Neural cell (in vitro differentiated cells): ENCODE measurements around the gene ITGB7. TPM values are rescaled to one million over a fixed set of nuclear protein-coding genes. Genes with fewer than 3 reads are reported as not detected.

Experiments used
- H2AFZ ChIP-seq: fragments of 200-600, 300-800 bp; sonication (generic), shearing (Covaris generic); 2 replicates; pipeline ENCODE4 v1.6.0; 2014; ENCODE audit warnings: low read depth, mild to moderate bottlenecking, antibody characterized with exemption, low read length, moderate library complexity
- H3F3A ChIP-seq: fragments of 200-600 bp; shearing (Covaris generic); 2 replicates; pipeline ENCODE4 v1.6.1; 2016; ENCODE audit warnings: mild to moderate bottlenecking, moderate library complexity, mixed read lengths, antibody characterized with exemption, low read length; ENCODE audit not compliant: insufficient read depth, poor library complexity, severe bottlenecking
- H3K27ac ChIP-seq: fragments of 200-600, 300-800 bp; sonication (generic), shearing (Covaris generic); 2 replicates; pipeline ENCODE4 v1.5.1; 2014; ENCODE audit warnings: mild to moderate bottlenecking, low read length, moderate library complexity
- H3K27me3 ChIP-seq: fragments of 300-800, 200-600 bp; sonication (generic), shearing (Covaris generic); 2 replicates; pipeline ENCODE4 v1.6.0; 2014; ENCODE audit warnings: mild to moderate bottlenecking, low read depth, low read length, moderate library complexity; ENCODE audit not compliant: insufficient read depth
- H3K36me3 ChIP-seq: fragments of 300-800, 200-600 bp; sonication (generic), shearing (Covaris generic); 2 replicates; pipeline ENCODE4 v1.5.1; 2014; ENCODE audit warnings: mild to moderate bottlenecking, antibody characterized with exemption, low read length, moderate library complexity; ENCODE audit not compliant: insufficient read depth
- H3K4me2 ChIP-seq: fragments of 300-800, 200-600 bp; sonication (generic), shearing (Covaris generic); 2 replicates; pipeline ENCODE4 v1.6.0; 2014; ENCODE audit warnings: mild to moderate bottlenecking, low read length
- H3K4me3 ChIP-seq: fragments of 300-800, 200-600 bp; sonication (generic), shearing (Covaris generic); 2 replicates; pipeline ENCODE4 v1.5.1; 2014; ENCODE audit warnings: mild to moderate bottlenecking, low read length, moderate library complexity
- H3K79me2 ChIP-seq: fragments of 200-600 bp; shearing (Covaris generic); replicated peaks from 2 replicates; pipeline ENCODE4 v1.6.0; 2014; ENCODE audit warnings: mild to moderate bottlenecking, low read length, moderate library complexity; ENCODE audit not compliant: insufficient read depth
- H3K9ac ChIP-seq: fragments of 300-800, 200-600 bp; sonication (generic), shearing (Covaris generic); 2 replicates; pipeline ENCODE4 v1.6.1; 2016; ENCODE audit warnings: mild to moderate bottlenecking, low read length, mixed read lengths
- H3K9me2 ChIP-seq: fragments of 200-600 bp; shearing (Covaris generic); 2 replicates; pipeline ENCODE4 v1.6.1; 2016; ENCODE audit warnings: mild to moderate bottlenecking, low read length, mixed read lengths; ENCODE audit not compliant: insufficient read depth
- H3K9me3 ChIP-seq: fragments of 200-600, 300-800 bp; sonication (generic), shearing (Covaris generic); 2 replicates; pipeline ENCODE4 v1.6.1; 2016; ENCODE audit warnings: mild to moderate bottlenecking, mixed run types, low read length, moderate library complexity, mixed read lengths
- H4K20me1 ChIP-seq: fragments of 200-600 bp; shearing (Covaris generic); 2 replicates; pipeline ENCODE4 v1.6.1; 2016; ENCODE audit warnings: mild to moderate bottlenecking, mixed run types; ENCODE audit not compliant: insufficient read depth
- CTCF ChIP-seq: fragments of 450-650 bp; IDR thresholded peaks from 2 replicates; pipeline ENCODE4 v1.5.1; 2014; ENCODE audit warnings: antibody characterized with exemption, mild to moderate bottlenecking, moderate library complexity; ENCODE audit not compliant: poor library complexity, severe bottlenecking
- EP300 ChIP-seq: fragments of 450-650 bp; conservative IDR thresholded peaks from 2 replicates; pipeline ENCODE4 v1.6.1; 2014; ENCODE audit warnings: antibody characterized with exemption, mild to moderate bottlenecking, moderate library complexity; ENCODE audit not compliant: poor library complexity, severe bottlenecking
- EZH2 ChIP-seq: fragments of 200-600, 300-800 bp; shearing (Covaris generic), sonication (generic); IDR thresholded peaks from 2 replicates; pipeline ENCODE4 v1.6.1; 2014; ENCODE audit warnings: antibody characterized with exemption, low read length, borderline replicate concordance, mild to moderate bottlenecking; ENCODE audit not compliant: insufficient read depth, poor library complexity, severe bottlenecking
- MXI1 ChIP-seq: fragments of 450-650 bp; conservative IDR thresholded peaks from 2 replicates; pipeline ENCODE4 v1.6.1; 2014; ENCODE audit warnings: antibody characterized with exemption, mild to moderate bottlenecking; ENCODE audit not compliant: poor library complexity, severe bottlenecking
- POLR2AphosphoS5 ChIP-seq: IDR thresholded peaks from 2 replicates; pipeline ENCODE4 v1.6.1; 2012
- RAD21 ChIP-seq: fragments of 450-650 bp; conservative IDR thresholded peaks from 2 replicates; pipeline ENCODE4 v1.6.1; 2014; ENCODE audit warnings: antibody characterized with exemption, mild to moderate bottlenecking, moderate library complexity
- REST ChIP-seq: IDR thresholded peaks from 2 replicates; pipeline ENCODE4 v1.6.1; 2012; ENCODE audit warnings: borderline replicate concordance
- SMC3 ChIP-seq: fragments of 450-650 bp; conservative IDR thresholded peaks from 2 replicates; pipeline ENCODE4 v1.6.1; 2014; ENCODE audit warnings: antibody characterized with exemption, mild to moderate bottlenecking, moderate library complexity; ENCODE audit not compliant: poor library complexity
- TAF1 ChIP-seq: IDR thresholded peaks from 2 replicates; pipeline ENCODE4 v1.6.1; 2012; ENCODE audit warnings: low read depth
- polyA plus RNA-seq: library from polyadenylated mRNA; depleted of rRNA; stranded (reverse); fragments of >200 nt; gene quantifications from 2 replicates; pipeline ENCODE4 v1.2.3, GENCODE V29; 2014

ITGB7 gene
- polyA plus RNA-seq, 1 donor from 2014 or later, result not detected

- Histone ChIP-seq H3K27me3 (no peaks in the 10 kb centered on the region), H3K9ac (peak overlapping the region; percentile 84), H2AFZ (peak overlapping the region; percentile 87), H3K4me3 (peak overlapping the region; percentile 93), H3K4me2 (peak overlapping the region; percentile 87), H3K79me2 (peaks cover 8% of the 10 kb centered on the region), H3F3A (no peaks in the 10 kb centered on the region), H3K9me3 (no peaks in the 10 kb centered on the region), H3K27ac (peak overlapping the region; percentile 59), H3K36me3 (no peaks in the 10 kb centered on the region), H4K20me1 (no peaks in the 10 kb centered on the region), H3K9me2 (no peaks in the 10 kb centered on the region)
- TF ChIP-seq MXI1, result peak; percentile 85
- TF ChIP-seq POLR2AphosphoS5, result peak; percentile 64
- TF ChIP-seq SMC3, result peak; percentile 60
- TF ChIP-seq EZH2, result no peak
- peak; percentile 65 for TF ChIP-seq RAD21
- peak; percentile 10 for TF ChIP-seq EP300
- peak; percentile 39 for TF ChIP-seq TAF1
- peak; percentile 65 for TF ChIP-seq CTCF
- TF ChIP-seq REST, result peak; percentile 60
These were observed 44.7 kb upstream of the ITGB7 start for GRCh38 chr12:53251477-53252348.

GRCh38 chr12:53245286-53245685 lies 38.2 kb upstream of the ITGB7 start:
- H3K9me2 ChIP-seq, result no peaks in the 10 kb centered on the region
- H3K9me3 ChIP-seq, result no peaks in the 10 kb centered on the region
- no peak overlapping the region for H3K4me3 ChIP-seq
- no peaks in the 10 kb centered on the region for H3K79me2 ChIP-seq
- H2AFZ ChIP-seq, result no peak overlapping the region
- H3K27ac ChIP-seq, result no peak overlapping the region
- no peak overlapping the region for H3K4me2 ChIP-seq
- H3K9ac ChIP-seq, result no peak overlapping the region
- no peaks in the 10 kb centered on the region for H4K20me1 ChIP-seq
- no peaks in the 10 kb centered on the region for H3K27me3 ChIP-seq
- no peak for TF ChIP-seq REST
- TF ChIP-seq TAF1, result no peak
- no peak for TF ChIP-seq POLR2AphosphoS5
- no peak for TF ChIP-seq MXI1
- TF ChIP-seq EP300, result no peak
- no peak for TF ChIP-seq SMC3
- no peak for TF ChIP-seq RAD21
- no peak for TF ChIP-seq EZH2
- no peak for TF ChIP-seq CTCF
- no peaks in the 10 kb centered on the region for H3F3A ChIP-seq
- H3K36me3 ChIP-seq, result no peaks in the 10 kb centered on the region
